Activated CD4-positive, alpha-beta T cell treated with anti-CD3 and anti-CD28 coated beads, Interleukin-2, amount 50 U/mL, for 48 hours (primary cell): ENCODE results near the gene TSPEAR.
"Not testable (repeated sequence)": the region's sequence is repeated elsewhere in the genome, so short reads cannot be mapped to it uniquely, and the experiment has no call there.

Experiments used
- DNase-seq, 2 experiments: peaks; one replicate each; pipeline ENCODE4 v3.0.0-alpha.2; 2020

The TSPEAR gene

GRCh38 chr21:44623575-44623974 lies 87.8 kb downstream of the TSPEAR start:
- no peak for DNase-seq

GRCh38 chr21:44619886-44620285 lies 91.5 kb downstream of the TSPEAR start:
- no peak for DNase-seq

GRCh38 chr21:44618909-44619308 lies 92.5 kb downstream of the TSPEAR start:
- DNase-seq = peak; percentile 37 to 50

- DNase-seq = peak; percentile 16 to 22
These were observed 92.9 kb downstream of the TSPEAR start for GRCh38 chr21:44618504-44618903.

DNA sequence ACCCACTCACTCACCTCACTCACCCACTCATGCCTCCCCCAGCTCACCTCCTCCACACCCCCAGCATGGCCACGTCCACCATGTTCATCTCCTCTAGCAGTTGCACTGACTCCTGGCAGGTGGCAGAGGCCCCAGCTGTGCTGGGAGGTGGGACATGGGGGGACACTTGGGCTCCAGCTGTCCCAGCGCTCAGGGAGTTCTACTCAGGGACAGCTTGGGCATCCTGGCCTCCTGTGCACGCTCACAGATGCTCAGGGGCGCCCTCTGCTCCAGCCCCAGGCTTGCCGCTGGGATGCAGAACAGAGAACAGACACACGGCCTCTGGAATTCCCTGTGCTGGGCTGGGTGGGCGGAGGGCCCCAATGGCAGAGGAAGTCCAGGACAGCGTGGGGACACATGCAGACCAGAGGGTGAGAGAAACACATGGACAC lies 94.3 kb downstream of the TSPEAR start:
- no peak for DNase-seq

GRCh38 chr21:44616591-44616926 lies 94.8 kb downstream of the TSPEAR start:
- DNase-seq = no peak

DNA sequence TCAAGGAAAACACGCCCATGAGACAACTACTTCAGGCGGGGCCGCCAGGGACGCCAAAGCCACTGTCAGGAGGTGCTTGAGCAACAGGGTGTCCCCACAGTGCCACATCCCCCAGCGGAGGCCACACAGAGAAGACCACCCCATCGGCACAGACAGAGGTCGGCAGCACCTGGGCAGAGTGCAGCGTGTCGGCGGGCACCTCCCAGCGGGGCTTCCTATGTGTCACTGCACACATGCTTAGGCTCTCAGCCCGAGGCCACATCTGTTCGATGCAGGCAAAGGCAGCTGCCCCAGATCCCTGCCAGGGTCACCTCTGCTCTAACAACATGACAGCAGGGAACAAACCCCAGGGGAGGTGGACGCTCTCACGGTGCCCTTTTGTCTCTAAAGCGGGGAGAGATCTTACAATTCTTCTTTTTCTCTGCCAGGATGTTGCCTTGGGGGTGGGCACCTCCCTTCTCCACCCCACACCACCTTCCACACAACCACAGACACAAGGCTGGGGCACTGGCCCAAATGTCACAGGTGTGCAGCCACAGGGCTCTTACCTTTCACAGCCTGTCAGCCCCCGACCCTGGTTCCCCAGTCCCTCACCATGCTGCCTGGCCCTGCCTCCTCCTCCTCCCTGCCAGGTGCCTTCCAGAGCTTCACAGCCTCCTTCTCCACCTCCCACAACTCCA lies 95.3 kb downstream of the TSPEAR start:
- DNase-seq = no peak

DNA sequence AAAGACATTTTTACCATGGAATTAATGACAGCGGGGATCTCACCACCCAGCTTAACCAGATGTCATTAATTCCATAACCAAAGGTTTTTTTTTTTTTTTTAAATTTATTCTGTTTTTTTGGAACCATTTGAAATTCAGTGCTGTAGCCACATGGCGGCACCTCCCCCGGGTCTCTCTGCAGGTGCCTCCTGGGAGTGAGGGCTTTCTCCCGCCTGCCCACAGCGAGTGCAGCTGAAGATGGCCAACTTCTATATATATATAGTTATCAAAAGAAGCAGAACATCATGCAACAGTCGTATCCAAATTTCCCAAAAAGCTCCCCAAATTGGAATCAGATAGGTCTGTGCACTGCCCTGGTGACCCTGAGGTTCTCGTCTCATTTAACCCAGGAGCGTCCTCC lies 95.9 kb downstream of the TSPEAR start:
- no peak for DNase-seq

DNA sequence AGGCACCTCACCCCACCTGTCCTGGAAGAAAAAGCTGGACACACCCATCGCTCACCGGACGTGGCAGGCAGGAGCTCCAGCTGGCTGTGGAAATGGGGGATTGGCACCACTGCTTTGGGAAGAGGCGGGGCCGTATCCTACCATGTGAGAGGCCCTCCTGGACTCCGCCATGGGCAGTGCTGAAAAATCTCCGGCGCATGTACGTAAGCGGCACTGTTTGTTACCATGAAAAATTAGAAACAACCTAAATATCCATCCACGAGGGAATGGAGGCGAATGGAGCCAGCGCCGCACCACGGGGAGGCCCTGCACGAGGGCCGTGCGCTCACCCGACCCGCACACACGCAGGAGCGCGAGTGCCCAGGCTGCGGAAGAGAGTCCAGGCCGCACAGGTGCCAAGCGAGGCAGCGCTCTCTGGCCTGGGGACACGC lies 96.4 kb downstream of the TSPEAR start:
- no peak for DNase-seq

- DNase-seq = no peak
These were observed 97.2 kb downstream of the TSPEAR start for GRCh38 chr21:44614161-44614631.

- no peak for DNase-seq
These were observed 97.8 kb downstream of the TSPEAR start for GRCh38 chr21:44613386-44614155.

DNA sequence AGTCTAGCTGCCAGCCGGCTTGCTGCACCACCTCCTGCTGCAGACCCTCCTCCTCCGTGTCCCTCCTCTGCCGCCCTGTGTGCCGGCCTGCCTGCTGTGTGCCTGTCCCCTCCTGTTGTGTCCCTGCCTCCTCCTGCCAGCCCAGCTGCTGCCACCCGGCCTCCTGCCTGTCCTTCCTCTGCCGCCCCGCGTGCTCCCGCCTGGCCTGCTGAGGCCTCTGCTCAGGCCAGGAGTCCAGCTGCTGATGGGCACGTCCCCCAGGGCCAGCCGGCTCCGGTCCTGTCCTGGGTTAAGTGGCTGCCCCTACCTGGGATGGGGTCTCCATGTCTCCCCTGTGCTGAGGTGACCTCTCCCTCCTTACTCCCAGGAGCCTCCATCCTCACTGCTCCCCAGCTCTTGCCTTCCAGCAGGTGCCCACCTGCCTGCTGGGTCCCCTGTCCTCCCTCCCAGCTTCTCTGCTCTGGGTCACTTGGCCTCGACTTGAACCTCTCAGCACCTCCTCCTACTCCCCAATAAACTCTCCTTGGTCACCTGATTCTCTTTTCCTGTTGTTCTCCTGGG lies 98.6 kb downstream of the TSPEAR start:
- no peak for DNase-seq

DNA sequence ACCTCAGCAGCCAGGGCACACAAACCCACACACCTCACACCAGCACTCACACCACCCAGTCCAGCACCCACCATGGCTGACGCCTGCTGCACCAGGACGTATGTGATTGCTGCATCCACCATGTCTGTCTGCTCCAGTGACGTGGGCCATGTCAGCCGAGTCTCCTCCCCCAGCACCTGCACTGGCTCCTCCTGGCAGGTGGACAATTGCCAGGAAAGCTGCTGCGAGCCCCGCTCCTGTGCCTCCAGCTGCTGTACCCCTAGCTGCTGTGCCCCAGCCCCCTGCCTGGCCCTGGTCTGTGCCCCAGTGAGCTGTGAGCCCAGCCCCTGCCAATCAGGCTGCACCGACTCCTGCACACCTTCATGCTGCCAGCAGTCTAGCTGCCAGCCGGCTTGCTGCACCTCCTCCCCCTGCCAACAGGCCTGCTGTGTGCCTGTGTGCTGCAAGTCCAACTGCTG lies 99.3 kb downstream of the TSPEAR start, which contains the start of gene KRTAP10-8:
TSS of gene KRTAP10-8 (plus strand) at position 51 of the 458 bp plus-strand sequence. CDS start at position 73, 22 bp downstream.
- no peak for DNase-seq

DNA sequence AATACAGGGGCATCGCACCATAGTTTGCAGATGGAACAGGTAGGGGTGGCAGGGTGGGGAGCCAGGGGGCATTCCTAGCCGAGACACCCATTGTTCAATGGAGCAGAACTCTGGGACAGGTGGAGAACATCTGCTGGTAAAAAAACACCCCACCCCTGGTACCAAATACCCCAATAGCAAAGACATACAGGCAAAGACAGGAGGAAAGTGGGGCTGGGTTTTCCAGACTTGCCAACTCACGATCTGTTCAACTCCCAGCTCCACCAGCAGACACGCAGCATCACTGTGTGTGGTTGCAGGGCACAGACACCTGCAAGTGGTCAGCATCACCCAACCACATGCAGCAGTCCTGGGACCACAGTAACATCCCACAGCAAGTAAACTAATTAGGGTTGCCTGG lies 99.8 kb downstream of the TSPEAR start:
- no peak for DNase-seq

DNA sequence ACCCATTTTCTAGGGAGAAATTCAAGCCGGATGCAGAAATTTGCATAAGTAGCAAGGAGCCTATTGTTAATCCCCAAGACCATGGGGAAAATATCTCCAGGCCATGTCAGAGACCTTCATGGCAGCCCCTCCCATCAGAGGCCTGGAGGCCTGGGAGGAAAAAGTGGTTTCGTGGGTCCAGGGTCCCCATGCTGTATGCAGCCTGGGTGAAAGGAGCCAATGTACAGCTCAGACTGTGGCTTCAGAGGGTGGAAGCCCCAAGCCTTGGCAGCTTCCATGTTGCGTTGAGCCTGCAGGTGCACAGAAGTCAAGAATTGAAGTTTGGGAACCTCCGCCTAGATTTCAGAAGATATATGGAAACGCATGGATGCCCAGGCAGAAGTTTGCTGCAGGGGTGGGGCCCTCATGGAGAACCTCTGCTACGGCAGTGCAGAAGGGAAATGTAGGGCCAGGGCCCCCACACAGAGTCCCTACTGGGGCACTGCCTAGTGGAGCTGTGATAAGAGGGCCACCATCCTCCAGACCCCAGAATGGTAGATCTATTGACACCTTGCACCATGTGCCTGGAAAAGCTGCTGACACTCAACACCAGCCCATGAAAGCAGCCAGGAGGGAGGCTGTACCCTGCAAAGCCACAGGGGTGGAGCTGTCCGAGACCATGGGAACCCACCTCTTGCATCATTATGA lies 101.1 kb downstream of the TSPEAR start:
- DNase-seq = not testable (repeated sequence)

DNA sequence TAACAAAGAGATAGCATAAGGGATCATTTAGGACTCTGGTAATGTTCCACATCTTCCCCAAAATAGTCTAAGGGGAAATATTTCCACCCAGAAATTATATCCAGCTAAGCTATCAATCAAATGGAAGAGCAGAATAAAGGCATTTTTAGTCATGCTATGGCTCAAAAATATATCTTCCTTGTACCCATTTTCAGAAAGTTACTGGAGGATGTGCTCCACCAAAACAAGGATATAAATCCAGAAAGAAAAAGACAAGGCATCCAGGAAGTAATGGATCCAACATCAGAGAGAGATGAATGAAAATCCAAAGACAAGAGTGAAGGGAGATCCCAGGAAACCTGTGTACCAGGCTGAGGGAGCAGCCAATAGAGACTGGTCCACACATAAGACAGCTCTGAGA lies 102.2 kb downstream of the TSPEAR start:
- DNase-seq = no peak

- no peak for DNase-seq
These were observed 104.9 kb downstream of the TSPEAR start for GRCh38 chr21:44606495-44606894.

GRCh38 chr21:44603911-44604310 lies 107.5 kb downstream of the TSPEAR start:
- DNase-seq = no peak

- DNase-seq = no peak
These were observed 108.1 kb downstream of the TSPEAR start for GRCh38 chr21:44603109-44603875.

- no peak for DNase-seq
These were observed 108.9 kb downstream of the TSPEAR start for GRCh38 chr21:44602463-44602850.

- no peak for DNase-seq
These were observed 109.5 kb downstream of the TSPEAR start for GRCh38 chr21:44601596-44602462.
